Testis (tissue), 2 donors: ENCODE data around the gene ZNRF2.

Experiments
- CTCF ChIP-seq, 3 experiments: fragments of 450-650 bp in 2 of 3; fragments of 200-600 bp in 1 of 3; sonication (generic) in 1 of 3; IDR thresholded peaks; one replicate each; pipeline ENCODE4 v1.5.1; 2016 to 2019; ENCODE audit warnings: antibody characterized with exemption in 3 of 3, mild to moderate bottlenecking in 2 of 3, moderate library complexity in 1 of 3
- POLR2A ChIP-seq: fragments of 450-650 bp; IDR thresholded peaks from one replicate; pipeline ENCODE4 v1.6.1; 2017; ENCODE audit warnings: antibody characterized with exemption, mild to moderate bottlenecking, moderate library complexity

GRCh38 chr7:30238721-30239441, 45.5 kb upstream of the ZNRF2 start:
- TF ChIP-seq CTCF (IDR thresholded peaks at IDR 0.05) = no peak
- no peak for TF ChIP-seq POLR2A
